GM19324 (cell line): ENCODE measurements around the gene RHBDD1.

Source experiments
- ATAC-seq: cut with Tn5 transposase; IDR thresholded peaks from one replicate; pipeline ENCODE4 v1.9.1; 2021; ENCODE audit warnings: mild to moderate bottlenecking, moderate library complexity; ENCODE audit not compliant: unreplicated experiment, low FRiP score

Gene RHBDD1

DNA sequence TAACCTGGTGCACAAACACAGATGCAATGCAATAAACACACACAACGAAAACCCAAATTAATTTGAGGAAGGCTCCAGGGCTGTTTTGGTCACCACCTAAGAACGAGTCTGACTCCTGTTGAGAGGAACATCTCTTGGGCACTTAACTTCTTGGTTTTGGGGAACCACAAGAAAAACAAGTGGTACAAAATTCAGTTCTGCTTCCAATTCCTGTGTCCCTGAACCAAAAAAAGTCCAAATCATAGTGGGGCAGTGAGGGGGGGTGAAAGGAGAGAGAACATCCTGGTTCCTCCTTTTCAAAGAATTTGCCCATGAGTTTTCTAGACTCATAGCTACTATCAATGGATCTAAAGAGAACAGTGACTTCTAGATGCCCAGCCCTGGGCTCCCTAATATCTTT is 184.6 kb downstream of the RHBDD1 start:
- no peak for ATAC-seq

GRCh38 chr2:227022608-227023007 is 186.8 kb downstream of the RHBDD1 start:
- no peak for ATAC-seq

DNA sequence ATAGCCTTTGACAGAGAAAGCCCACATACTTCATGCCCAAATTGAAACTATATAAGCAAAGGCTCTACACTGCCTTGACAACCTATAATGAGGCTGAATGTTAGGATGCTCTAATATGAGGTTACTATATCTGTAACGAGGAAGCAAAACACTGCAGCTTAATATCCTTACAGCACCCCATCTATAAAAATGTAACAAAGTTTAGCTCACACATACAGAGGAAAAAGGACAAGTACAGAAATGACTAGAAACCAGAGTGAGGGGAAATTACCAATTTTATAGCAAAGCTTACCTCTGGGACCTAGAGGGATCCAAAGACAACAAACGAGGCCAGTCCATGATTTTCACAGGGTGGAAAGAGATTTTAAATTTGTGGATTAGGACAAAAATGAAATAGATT is 189.7 kb downstream of the RHBDD1 start:
- no peak for ATAC-seq

DNA sequence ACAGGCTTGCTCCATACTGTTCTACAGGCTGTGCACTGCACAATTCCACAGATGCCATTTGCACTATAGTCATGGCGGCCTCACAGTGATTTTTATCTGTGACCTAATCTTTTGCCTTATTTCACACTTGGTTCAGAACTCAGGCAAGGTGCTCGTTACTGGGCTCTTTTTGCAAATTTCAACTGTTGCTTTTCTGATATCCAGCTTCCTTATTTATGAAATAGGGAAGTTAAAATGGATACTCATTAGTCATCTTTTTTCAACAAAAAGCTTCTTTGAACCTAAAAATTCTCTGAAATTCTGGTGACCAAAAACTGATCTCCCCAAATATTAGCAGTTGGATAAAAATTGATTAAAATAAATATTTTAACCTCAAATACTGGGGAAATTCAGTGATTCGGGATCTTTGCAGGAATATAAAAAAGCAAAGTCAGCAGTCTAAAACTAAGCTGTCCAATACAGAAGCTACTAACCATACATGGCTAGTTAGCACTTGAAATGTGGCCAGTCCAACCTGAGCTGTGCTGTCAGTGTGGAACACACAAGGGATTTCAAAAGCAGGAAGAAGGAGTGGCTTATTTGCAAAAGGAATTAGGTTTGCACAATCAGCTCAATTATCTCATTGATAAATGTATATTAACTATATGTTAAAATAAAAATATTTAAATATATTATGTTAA is 193.7 kb downstream of the RHBDD1 start:
- ATAC-seq: no peak

- ATAC-seq: no peak
Observed at GRCh38 chr2:227030789-227031188, 194.9 kb downstream of the RHBDD1 start.

GRCh38 chr2:227031379-227031778 is 195.5 kb downstream of the RHBDD1 start:
- no peak for ATAC-seq

GRCh38 chr2:227033471-227034148 is 197.8 kb downstream of the RHBDD1 start:
- ATAC-seq: no peak

DNA sequence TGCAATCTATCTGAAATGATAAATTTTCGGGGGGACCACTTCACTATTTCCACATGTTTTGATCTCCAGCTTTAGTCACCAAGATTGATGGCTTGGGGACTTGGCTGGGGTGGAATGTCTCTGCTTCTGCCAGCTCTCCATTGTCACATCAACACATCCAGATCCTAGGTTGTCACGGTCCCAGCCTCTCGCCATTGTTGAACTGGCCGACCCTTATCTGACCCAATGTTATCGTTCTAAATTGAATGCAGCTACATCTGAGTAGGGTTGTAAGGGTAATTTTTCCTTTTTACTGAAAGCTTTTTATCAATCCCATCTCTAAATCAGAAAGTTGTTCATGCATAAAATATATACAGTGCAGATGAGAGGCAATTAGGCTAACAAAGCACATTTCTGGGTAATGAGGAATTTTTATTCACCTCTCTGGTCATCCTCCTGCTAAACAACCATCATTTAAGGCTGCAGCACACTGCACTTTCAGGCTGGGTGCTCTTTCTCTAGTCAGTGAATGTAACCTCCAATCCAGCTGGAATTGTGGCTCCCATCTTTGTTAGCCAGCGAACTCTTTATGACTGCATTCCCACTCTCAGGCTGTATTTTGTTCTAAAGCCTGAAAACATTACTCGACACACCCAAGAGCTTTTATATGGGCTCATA is 200.0 kb downstream of the RHBDD1 start:
- no peak for ATAC-seq

DNA sequence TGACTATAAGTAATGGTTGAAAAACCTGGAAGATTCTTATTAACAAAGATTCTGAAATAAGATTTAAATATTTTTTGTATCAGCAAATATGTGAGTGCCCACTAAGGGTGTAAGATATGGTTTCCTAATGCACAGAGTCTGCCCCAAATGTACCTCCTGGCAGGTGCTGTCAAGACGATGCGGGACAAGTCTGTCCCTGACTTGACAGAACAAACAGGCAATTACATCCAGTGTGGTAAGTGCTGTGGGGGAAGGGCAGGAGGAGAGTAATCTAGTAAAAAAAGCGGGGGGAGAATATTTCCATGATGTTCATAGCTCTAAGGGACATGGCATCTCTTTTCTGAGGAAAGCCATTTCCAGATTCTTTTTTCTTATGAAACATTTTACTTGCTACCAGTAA is 200.7 kb downstream of the RHBDD1 start:
- no peak for ATAC-seq

- ATAC-seq: no peak
Observed at GRCh38 chr2:227038550-227039189, 202.8 kb downstream of the RHBDD1 start.

- ATAC-seq: no peak
Observed at GRCh38 chr2:227043981-227044380, 208.1 kb downstream of the RHBDD1 start.
